H1 (cell line): ENCODE measurements around the gene RMDN3. TPM values are rescaled to one million over a fixed set of nuclear protein-coding genes. Genes with fewer than 3 reads are reported as not detected.

Experiments
- CTCF ChIA-PET: fragments of 300-600 bp; sonication (Branson Sonifier 250); formaldehyde crosslinking; loops from one replicate; lab custom pipeline; 2021; ENCODE audit not compliant: partially characterized antibody; lab: Charles Lee
- POLR2A ChIA-PET: fragments of 300-600 bp; sonication (Branson Sonifier 250); formaldehyde crosslinking; loops from one replicate; lab custom pipeline; 2021; ENCODE audit warnings: inconsistent platforms; ENCODE audit not compliant: partially characterized antibody; lab: Charles Lee
- DNase-seq, 2 experiments: peaks; one replicate each; pipeline versions ENCODE4 v3.0.0 to v3.0.0-alpha.2; 2010 to 2022; ENCODE audit warnings: low spot score in 2 of 2, low read depth in 1 of 2, mixed read lengths in 1 of 2
- FAIRE-seq: peaks from 2 replicates; lab custom pipeline; 2011; peaks lifted over from hg19 to GRCh38; lab: Jason Lieb, UNC
- H2AFZ ChIP-seq: 2 replicates; pipeline ENCODE4 v1.8.1; 2012; ENCODE audit warnings: low read length, inconsistent platforms
- H2AK5ac ChIP-seq: 2 replicates; pipeline ENCODE4 v1.6.1; 2013; ENCODE audit warnings: low read depth, low read length
- H2BK120ac ChIP-seq: replicated peaks from 2 replicates; pipeline ENCODE3; 2013; ENCODE audit warnings: low read depth, low read length, inconsistent platforms
- H2BK12ac ChIP-seq: 2 replicates; pipeline ENCODE4 v1.6.1; 2013; ENCODE audit warnings: low read depth, low read length
- H2BK15ac ChIP-seq: 2 replicates; pipeline ENCODE4 v1.6.1; 2013; ENCODE audit warnings: low read length
- H2BK20ac ChIP-seq: 2 replicates; pipeline ENCODE4 v1.6.1; 2013; ENCODE audit warnings: low read length
- H2BK5ac ChIP-seq: 2 replicates; pipeline ENCODE4 v1.6.1; 2013; ENCODE audit warnings: low read depth, low read length
- H3K14ac ChIP-seq: 2 replicates; pipeline ENCODE4 v1.6.1; 2013; ENCODE audit warnings: inconsistent platforms; ENCODE audit not compliant: insufficient read length
- H3K18ac ChIP-seq: 2 replicates; pipeline ENCODE4 v1.6.1; 2013; ENCODE audit warnings: low read length; ENCODE audit errors: extremely low read depth
- H3K23ac ChIP-seq: 2 replicates; pipeline ENCODE4 v1.6.1; 2013; ENCODE audit warnings: inconsistent platforms; ENCODE audit not compliant: insufficient read length
- H3K23me2 ChIP-seq: 2 replicates; pipeline ENCODE4 v1.6.1; 2013; ENCODE audit warnings: low read depth, low read length
- H3K27ac ChIP-seq: 2 replicates; pipeline ENCODE4 v1.6.1; 2011; ENCODE audit warnings: low read depth, low read length, inconsistent platforms
- H3K27me3 ChIP-seq, 4 experiments: replicated peaks in 1 of 4; 1 replicate in 1 of 4; 2 replicates in 3 of 4; pipeline versions ENCODE4 v1.6.1 to v1.8.1; 2011 to 2013; ENCODE audit warnings: low read length in 3 of 4, mild to moderate bottlenecking in 3 of 4, inconsistent platforms in 2 of 4, mixed read lengths in 2 of 4, moderate library complexity in 1 of 4; ENCODE audit not compliant: control insufficient read depth in 3 of 4, insufficient read depth in 3 of 4; ENCODE audit errors: extremely low read depth in 1 of 4
- H3K36me3 ChIP-seq, 4 experiments: 2 replicates each; pipeline versions ENCODE4 v1.6.1 to v1.8.1; 2011 to 2013; ENCODE audit warnings: mild to moderate bottlenecking in 4 of 4, low read length in 3 of 4, moderate library complexity in 2 of 4, control low read depth in 1 of 4, inconsistent platforms in 1 of 4; ENCODE audit not compliant: insufficient read depth in 4 of 4, control insufficient read depth in 2 of 4
- H3K4ac ChIP-seq: replicated peaks from 2 replicates; pipeline ENCODE3; 2013; ENCODE audit warnings: low read length, low read depth, mixed read lengths, inconsistent platforms; ENCODE audit not compliant: insufficient read length
- H3K4me1 ChIP-seq, 4 experiments: replicated peaks in 1 of 4; 1 replicate in 1 of 4; 2 replicates in 3 of 4; pipeline versions ENCODE4 v1.6.1 to v1.8.1; 2011 to 2013; ENCODE audit warnings: low read length in 3 of 4, inconsistent platforms in 2 of 4, mixed read lengths in 1 of 4; ENCODE audit not compliant: insufficient read depth in 4 of 4, control insufficient read depth in 3 of 4
- H3K4me2 ChIP-seq, 2 experiments: 2 replicates each; pipeline versions ENCODE4 v1.6.1 to v1.8.1; 2011 to 2013; ENCODE audit warnings: low read depth in 2 of 2, low read length in 2 of 2, control low read depth in 1 of 2, inconsistent platforms in 1 of 2, mild to moderate bottlenecking in 1 of 2; ENCODE audit not compliant: insufficient read depth in 1 of 2
- H3K4me3 ChIP-seq, 4 experiments: fragments of 200-600, 300-600 bp in 1 of 4; sonication (generic), shearing (Covaris generic), sonication (Bioruptor Twin) in 1 of 4; 2 replicates each; pipeline versions ENCODE4 v1.5.1 to v1.8.1; 2011 to 2016; ENCODE audit warnings: low read length in 4 of 4, low read depth in 3 of 4, control low read depth in 2 of 4, inconsistent platforms in 2 of 4, mild to moderate bottlenecking in 2 of 4, mixed read lengths in 1 of 4, moderate library complexity in 1 of 4; ENCODE audit not compliant: insufficient read depth in 2 of 4; ENCODE audit errors: extremely low read depth in 1 of 4
- H3K56ac ChIP-seq: replicated peaks from 2 replicates; pipeline ENCODE3; 2013; ENCODE audit warnings: low read depth, mild to moderate bottlenecking, mixed read lengths, low read length, inconsistent platforms; ENCODE audit not compliant: insufficient read length
- H3K79me1 ChIP-seq: 2 replicates; pipeline ENCODE4 v1.6.1; 2013; ENCODE audit warnings: low read depth, low read length, control low read depth
- H3K79me2 ChIP-seq, 2 experiments: 2 replicates each; pipeline versions ENCODE4 v1.6.1 to v1.8.1; 2012 to 2013; ENCODE audit warnings: low read length in 2 of 2, mild to moderate bottlenecking in 2 of 2, inconsistent platforms in 1 of 2; ENCODE audit not compliant: insufficient read depth in 2 of 2, control insufficient read depth in 1 of 2
- H3K9ac ChIP-seq, 4 experiments: replicated peaks in 1 of 4; 1 replicate in 1 of 4; 2 replicates in 3 of 4; pipeline versions ENCODE4 v1.6.1 to v1.8.1; 2011 to 2013; ENCODE audit warnings: low read depth in 3 of 4, low read length in 3 of 4, control low read depth in 2 of 4, mild to moderate bottlenecking in 2 of 4, moderate library complexity in 2 of 4, inconsistent platforms in 1 of 4; ENCODE audit errors: extremely low read depth in 1 of 4
- H3K9me3 ChIP-seq, 2 experiments: 2 replicates each; pipeline versions ENCODE4 v1.6.1 to v1.8.1; 2012 to 2013; ENCODE audit warnings: mild to moderate bottlenecking in 2 of 2, moderate library complexity in 2 of 2, control low read depth in 1 of 2, inconsistent platforms in 1 of 2, low read depth in 1 of 2, low read length in 1 of 2, mixed read lengths in 1 of 2; ENCODE audit not compliant: insufficient read depth in 2 of 2
- H4K20me1 ChIP-seq, 2 experiments: replicated peaks in 1 of 2; 2 replicates each; pipeline versions ENCODE3 to v1.8.1; 2011 to 2013; ENCODE audit warnings: inconsistent platforms in 2 of 2, low read length in 2 of 2, mild to moderate bottlenecking in 1 of 2; ENCODE audit not compliant: insufficient read depth in 2 of 2, control insufficient read depth in 1 of 2
- H4K5ac ChIP-seq: 2 replicates; pipeline ENCODE4 v1.6.1; 2013; ENCODE audit warnings: low read length, low read depth, mixed read lengths, inconsistent platforms; ENCODE audit not compliant: insufficient read length
- H4K8ac ChIP-seq: 2 replicates; pipeline ENCODE4 v1.8.0; 2013; ENCODE audit warnings: mild to moderate bottlenecking, moderate library complexity, low read length, inconsistent platforms; ENCODE audit not compliant: insufficient read depth; ENCODE audit errors: extremely low read depth
- H4K91ac ChIP-seq: replicated peaks from 2 replicates; pipeline ENCODE3; 2013; ENCODE audit warnings: low read length, mixed read lengths, inconsistent platforms; ENCODE audit not compliant: insufficient read length
- CHD2 ChIP-seq: IDR thresholded peaks from 2 replicates; pipeline ENCODE4 v1.6.1; 2012; ENCODE audit warnings: low read length, improper control_type of control experiment
- EP300 ChIP-seq, 2 experiments: IDR thresholded peaks; 1 replicate in 1 of 2; 2 replicates in 1 of 2; pipeline ENCODE4 v1.6.1; 2011 to 2012; ENCODE audit warnings: low read depth in 2 of 2, low read length in 2 of 2, mild to moderate bottlenecking in 2 of 2, borderline replicate concordance in 1 of 2, inconsistent platforms in 1 of 2, moderate library complexity in 1 of 2
- GTF2F1 ChIP-seq: IDR thresholded peaks from 2 replicates; pipeline ENCODE4 v1.6.1; 2012; ENCODE audit warnings: low read depth, low read length, improper control_type of control experiment, borderline replicate concordance
- KDM4A ChIP-seq: IDR thresholded peaks from one replicate; pipeline ENCODE4 v1.7.1; 2012; ENCODE audit warnings: low read depth, mild to moderate bottlenecking, moderate library complexity, low read length, inconsistent platforms; ENCODE audit not compliant: severe bottlenecking
- NRF1 ChIP-seq: IDR thresholded peaks from 2 replicates; pipeline ENCODE4 v1.6.1; 2011; ENCODE audit warnings: mild to moderate bottlenecking, low read depth, low read length, improper control_type of control experiment
- POLR2AphosphoS5 ChIP-seq: IDR thresholded peaks from 2 replicates; pipeline ENCODE4 v1.6.1; 2011; ENCODE audit warnings: low read depth, low read length
- POU5F1 ChIP-seq: IDR thresholded peaks from 2 replicates; pipeline ENCODE4 v1.6.1; 2011; ENCODE audit warnings: low read depth, mild to moderate bottlenecking, low read length, moderate library complexity
- RAD21 ChIP-seq, 2 experiments: IDR thresholded peaks in 1 of 2; conservative IDR thresholded peaks in 1 of 2; 2 replicates each; pipeline ENCODE4 v1.6.1; 2011; ENCODE audit warnings: low read depth in 2 of 2, low read length in 2 of 2, improper control_type of control experiment in 1 of 2, inconsistent platforms in 1 of 2, mild to moderate bottlenecking in 1 of 2, moderate library complexity in 1 of 2
- SP1 ChIP-seq: IDR thresholded peaks from 2 replicates; pipeline ENCODE4 v1.6.1; 2011; ENCODE audit warnings: low read depth, low read length
- SP4 ChIP-seq: IDR thresholded peaks from 2 replicates; pipeline ENCODE4 v1.6.1; 2012; ENCODE audit warnings: low read length, inconsistent platforms
- TBP ChIP-seq: IDR thresholded peaks from 2 replicates; pipeline ENCODE4 v1.6.1; 2011; ENCODE audit warnings: low read depth, low read length, improper control_type of control experiment
- USF2 ChIP-seq: IDR thresholded peaks from 2 replicates; pipeline ENCODE4 v1.6.1; 2011; ENCODE audit warnings: low read length, improper control_type of control experiment
- ZNF274 ChIP-seq: IDR thresholded peaks from 2 replicates; pipeline ENCODE4 v1.7.0; 2012; ENCODE audit warnings: low read length, borderline replicate concordance; ENCODE audit errors: extremely low read depth
- WGBS, 2 experiments: shearing (Covaris generic) in 1 of 2; methylation state at CpG; one replicate each; pipeline versions ENCODE4 v1.1.6 to v1.1.7; 2013 to 2015; ENCODE audit warnings: low lambda C conversion rate in 2 of 2, mixed read lengths in 2 of 2, inconsistent platforms in 1 of 2, low coverage in 1 of 2, missing lambda C conversion rate in 1 of 2; ENCODE audit not compliant: insufficient replicate concordance in 2 of 2, insufficient coverage in 1 of 2, insufficient read length in 1 of 2; ENCODE audit errors: extremely low coverage in 1 of 2, missing lambda C conversion rate in 1 of 2; 5-methylcytosine and 5-hydroxymethylcytosine counted together
- polyA plus RNA-seq, 7 experiments: library from polyadenylated mRNA; depleted of rRNA in 3 of 7; stranded (reverse) in 5 of 7; unstranded in 2 of 7; fragments of >200 nt in 5 of 7; fragments of 200-250 nt in 2 of 7; gene quantifications; 1 replicate in 5 of 7; 2 replicates in 1 of 7; 4 replicates in 1 of 7; pipeline versions ENCODE4 v1.2.1 to v1.2.3, GENCODE V29; 2011 to 2013; ENCODE audit warnings: missing spikeins in 2 of 7, mixed read lengths in 2 of 7
- total RNA-seq: library from RNA; stranded (reverse); fragmentation: NEBNext Ultra II Directional; extraction: Animal tissue kit (Norgen Biotek cat#: 25700); gene quantifications from 2 replicates; pipeline ENCODE4 v1.2.1, GENCODE V29; 2021

The RMDN3 gene
- total and polyA plus RNA-seq, 2 of the 8 experiments (the other 6 are each of a cell fraction or from before 2014, with no cell fraction given) = 10.8 to 24.1 TPM

- Histone ChIP-seq H2BK5ac (no peak overlapping the region), H3K4me2 (no peak overlapping the region), H4K5ac (no peak overlapping the region), H4K91ac (no peak overlapping the region), H4K20me1 (no peaks in the 10 kb centered on the region), H3K23ac (no peak overlapping the region), H2BK120ac (no peak overlapping the region), H2BK15ac (no peak overlapping the region), H4K8ac (no peak overlapping the region), H2BK20ac (no peak overlapping the region), H2AFZ (no peak overlapping the region), H2BK12ac (no peak overlapping the region), H3K56ac (no peak overlapping the region), H3K79me1 (no peaks in the 10 kb centered on the region), H3K4me3 (no peak overlapping the region), H3K9me3 (no peaks in the 10 kb centered on the region), H3K27me3 (no peaks in the 10 kb centered on the region), H3K36me3 (peaks cover 3 to 36% (median 10%) of the 10 kb centered on the region in 4 experiments; a peak in 7 of 8 replicates), H2AK5ac (no peak overlapping the region), H3K79me2 (no peaks in the 10 kb centered on the region), H3K9ac (no peak overlapping the region), H3K27ac (no peak overlapping the region), H3K18ac (no peak overlapping the region), H3K14ac (no peak overlapping the region), H3K4ac (no peak overlapping the region), H3K4me1 (no peaks in the 10 kb centered on the region), H3K23me2 (no peaks in the 10 kb centered on the region)
- no peak for FAIRE-seq
- no peak for DNase-seq
- 70% methylated on average over 1 of the region's 4 CpGs; no CpG with 5 or more reads in 1 of the 2 experiments for WGBS, 2 experiments
- ChIA-PET POLR2A (interaction anchor here (0.6 to 1.1 kb wide), 2 partner anchors 17 to 138 kb away, joined by 3 read pairs; no protein-coding TSS in a partner anchor), CTCF (no interaction called here)
- TF ChIP-seq GTF2F1 (no peak), ZNF274 (no peak), NRF1 (no peak), EP300 (IDR thresholded peaks at IDR 0.05; ENCODE audit: borderline replicate concordance in 1 of 2, low read depth in 2 of 2, low read length in 2 of 2) (no peak), TBP (no peak), SP1 (no peak), RAD21 (IDR thresholded peaks at IDR 0.05 in 1 of 2, conservative IDR thresholded peaks at IDR 0.05 in 1 of 2; ENCODE audit: low read depth in 2 of 2, low read length in 2 of 2) (no peak), POU5F1 (no peak), KDM4A (no peak), USF2 (no peak), POLR2AphosphoS5 (no peak), CHD2 (no peak), SP4 (no peak)
Measured at GRCh38 chr15:40722354-40722753, 32.7 kb downstream of the RMDN3 start.
